ENCODE measurements around the gene PICK1.
"Not testable (repeated sequence)": the region's sequence is repeated elsewhere in the genome, so short reads cannot be mapped to it uniquely, and the experiment has no call there.

Gene PICK1

DNA sequence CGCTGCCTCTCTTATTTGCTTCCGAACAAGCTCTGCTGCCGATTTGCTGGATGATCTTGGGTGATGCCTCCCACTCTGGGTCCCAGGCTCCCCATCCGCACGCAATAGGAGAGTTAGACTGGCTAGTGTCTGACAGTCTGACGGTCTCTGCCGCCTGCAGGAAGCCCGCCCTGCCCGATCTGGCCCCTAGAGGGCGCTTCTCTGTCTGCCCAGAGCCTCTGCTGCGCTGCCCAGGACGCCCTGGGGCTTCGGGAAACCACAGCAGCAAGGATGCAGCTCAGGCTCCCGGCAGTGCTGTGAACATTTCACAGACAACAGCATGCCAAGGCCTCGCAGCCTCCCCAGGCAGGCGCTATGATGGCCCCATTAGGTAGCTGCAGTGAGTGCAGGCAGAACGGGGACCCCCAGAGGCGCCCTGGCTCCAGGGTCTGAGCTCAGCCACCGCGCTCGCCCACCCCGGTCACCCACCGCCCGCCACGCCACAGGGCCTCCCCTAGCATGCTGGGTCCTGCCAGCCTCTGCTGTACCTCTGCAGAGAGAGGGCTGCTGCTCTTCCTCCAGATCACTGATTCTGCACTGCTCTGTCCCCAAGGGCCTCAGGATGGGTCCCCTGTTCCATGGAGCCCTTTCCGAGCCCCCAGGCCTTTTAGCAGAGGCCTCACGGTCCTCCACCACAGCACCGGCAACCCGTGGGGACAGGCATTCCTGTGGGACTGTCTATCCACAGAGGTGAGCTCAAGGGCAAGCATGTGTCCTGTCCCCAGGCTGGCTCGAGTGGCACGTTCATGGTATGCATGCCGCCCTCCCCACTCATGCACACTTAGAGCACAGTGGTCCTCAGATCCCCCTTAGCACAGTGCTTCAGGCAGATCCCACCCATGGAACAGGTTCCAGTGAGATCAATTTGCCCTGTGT, 57.5 kb downstream of the PICK1 start:
- Mint-ChIP-seq H3K27ac (no peak overlapping the region), H3K36me3 (ENCODE audit: low read depth) (peaks cover 18% of the 10 kb centered on the region), H3K27me3 (no peaks in the 10 kb centered on the region), H3K4me1 (ENCODE audit: low read depth) (no peaks in the 10 kb centered on the region), H3K4me3 (no peak overlapping the region), H3K9me3 (no peaks in the 10 kb centered on the region)
- DNase-seq = peak; percentile 87

DNA sequence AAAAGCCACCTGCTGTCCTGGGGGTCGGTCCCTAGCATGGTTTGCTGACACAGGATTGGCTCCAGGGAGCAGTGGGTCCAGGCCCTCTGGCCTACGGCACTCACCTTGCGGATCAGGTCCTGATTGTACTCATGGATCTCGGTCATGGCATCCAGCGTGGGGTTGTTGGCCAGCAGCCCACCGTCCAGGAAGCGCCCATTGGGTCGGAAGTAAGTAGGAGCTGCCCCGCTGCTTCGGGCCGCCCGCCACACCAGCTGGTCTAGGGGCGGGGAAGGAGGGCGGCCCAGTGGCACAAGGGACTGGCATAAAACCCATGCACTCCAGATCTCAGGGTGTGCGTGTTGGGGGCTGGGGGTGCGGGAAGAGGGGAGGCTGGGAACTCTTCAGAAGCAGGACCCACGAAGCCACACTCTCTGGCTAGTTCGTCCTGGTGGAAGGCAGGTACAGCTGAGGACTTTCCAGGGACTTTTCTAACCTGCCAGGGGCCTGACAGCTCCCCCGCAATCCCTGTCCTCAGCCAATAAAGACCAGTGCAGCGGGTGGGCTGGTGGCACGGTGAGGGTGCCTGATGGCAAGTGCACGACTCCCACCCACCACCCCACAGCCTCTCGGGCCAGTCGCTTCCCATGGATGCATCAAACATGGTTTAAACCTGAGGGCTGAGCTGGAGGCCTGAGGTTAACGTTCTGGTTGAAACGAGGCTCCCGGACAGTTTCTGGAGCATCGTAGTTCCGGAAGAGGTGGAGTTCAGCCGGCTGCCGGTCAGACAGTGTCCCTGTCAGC, 58.4 kb downstream of the PICK1 start:
- Mint-ChIP-seq H3K4me1 (ENCODE audit: low read depth) (no peaks in the 10 kb centered on the region), H3K9me3 (no peaks in the 10 kb centered on the region), H3K36me3 (ENCODE audit: low read depth) (peaks cover 18% of the 10 kb centered on the region), H3K27me3 (no peaks in the 10 kb centered on the region), H3K27ac (no peak overlapping the region), H3K4me3 (no peak overlapping the region)
- DNase-seq = no peak

DNA sequence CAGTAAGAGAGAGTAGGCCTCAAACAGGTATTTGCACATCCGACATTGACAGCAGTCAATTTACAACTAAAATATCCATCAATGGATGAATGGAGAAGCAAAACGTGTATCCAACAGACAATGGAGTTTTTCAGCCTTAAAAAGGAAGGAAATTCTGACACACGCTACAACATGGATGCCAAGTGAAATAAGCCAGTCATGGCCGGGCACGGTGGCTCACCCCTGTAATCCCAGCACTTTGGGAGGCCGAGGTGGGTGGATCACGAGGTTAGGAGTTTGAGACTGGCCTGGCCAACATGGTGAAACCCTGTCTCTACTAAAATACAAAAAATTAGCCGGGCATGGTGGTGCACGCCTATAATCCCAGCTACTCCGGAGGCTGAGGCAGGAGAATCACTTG, 60.4 kb downstream of the PICK1 start:
- H3K4me1 Mint-ChIP-seq (ENCODE audit: low read depth); H3K9me3 Mint-ChIP-seq; H3K4me3 Mint-ChIP-seq; H3K27me3 Mint-ChIP-seq; DNase-seq; H3K27ac Mint-ChIP-seq: not testable (repeated sequence)
- peaks cover 18% of the 10 kb centered on the region for H3K36me3 Mint-ChIP-seq (ENCODE audit: low read depth)

DNA sequence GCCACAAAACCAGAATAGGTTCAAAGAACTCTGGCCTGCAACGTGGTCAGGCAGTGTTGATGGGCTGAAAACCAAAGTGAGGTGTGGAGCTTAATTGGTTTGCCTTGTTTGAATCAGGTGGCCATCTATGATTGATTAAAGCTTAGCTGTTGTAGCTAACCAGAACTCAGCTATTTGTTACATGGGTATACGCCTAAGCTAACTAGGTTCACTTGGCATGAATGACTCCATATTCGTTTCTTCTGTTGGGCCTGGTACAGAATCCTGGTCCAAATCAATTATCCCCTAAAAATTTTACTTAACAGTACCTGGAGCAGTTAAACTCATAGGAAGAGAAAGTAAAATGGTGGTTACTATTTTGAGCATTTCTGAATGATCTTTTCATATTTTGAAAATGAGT, 61.0 kb downstream of the PICK1 start:
- Mint-ChIP-seq H3K4me1 (ENCODE audit: low read depth) (no peaks in the 10 kb centered on the region), H3K27ac (no peak overlapping the region)

DNA sequence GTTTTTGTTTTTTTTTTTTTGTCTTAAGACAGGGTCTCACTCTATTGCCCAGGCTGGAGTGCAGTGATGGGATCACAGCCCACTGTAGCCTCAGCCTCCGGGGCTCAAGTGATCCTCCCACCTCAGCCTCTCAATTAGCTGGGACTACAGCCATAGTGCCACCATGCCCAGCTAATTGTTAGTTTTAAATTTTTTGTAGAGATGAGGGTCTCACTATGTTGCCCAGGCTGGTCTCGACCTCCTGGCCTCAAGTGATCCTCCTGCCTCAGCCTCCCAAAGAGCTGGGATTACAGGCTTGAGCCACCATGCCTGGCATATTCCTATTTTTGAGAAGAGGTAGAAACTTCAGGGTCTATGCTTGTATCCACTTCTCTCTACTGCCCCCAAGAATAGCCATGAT, 61.5 kb downstream of the PICK1 start:
- not testable (repeated sequence) for H3K27ac Mint-ChIP-seq; H3K4me3 Mint-ChIP-seq; H3K27me3 Mint-ChIP-seq; H3K4me1 Mint-ChIP-seq (ENCODE audit: low read depth); H3K9me3 Mint-ChIP-seq; DNase-seq
- peaks cover 18% of the 10 kb centered on the region for H3K36me3 Mint-ChIP-seq (ENCODE audit: low read depth)

More for the DNA sequence above, 61.0 kb downstream of the PICK1 start:
- DNase-seq = no peak
- H3K4me3 Mint-ChIP-seq = no peak overlapping the region
- peaks cover 18% of the 10 kb centered on the region for H3K36me3 Mint-ChIP-seq (ENCODE audit: low read depth)
- no peaks in the 10 kb centered on the region for H3K27me3 Mint-ChIP-seq
- no peaks in the 10 kb centered on the region for H3K9me3 Mint-ChIP-seq

DNA sequence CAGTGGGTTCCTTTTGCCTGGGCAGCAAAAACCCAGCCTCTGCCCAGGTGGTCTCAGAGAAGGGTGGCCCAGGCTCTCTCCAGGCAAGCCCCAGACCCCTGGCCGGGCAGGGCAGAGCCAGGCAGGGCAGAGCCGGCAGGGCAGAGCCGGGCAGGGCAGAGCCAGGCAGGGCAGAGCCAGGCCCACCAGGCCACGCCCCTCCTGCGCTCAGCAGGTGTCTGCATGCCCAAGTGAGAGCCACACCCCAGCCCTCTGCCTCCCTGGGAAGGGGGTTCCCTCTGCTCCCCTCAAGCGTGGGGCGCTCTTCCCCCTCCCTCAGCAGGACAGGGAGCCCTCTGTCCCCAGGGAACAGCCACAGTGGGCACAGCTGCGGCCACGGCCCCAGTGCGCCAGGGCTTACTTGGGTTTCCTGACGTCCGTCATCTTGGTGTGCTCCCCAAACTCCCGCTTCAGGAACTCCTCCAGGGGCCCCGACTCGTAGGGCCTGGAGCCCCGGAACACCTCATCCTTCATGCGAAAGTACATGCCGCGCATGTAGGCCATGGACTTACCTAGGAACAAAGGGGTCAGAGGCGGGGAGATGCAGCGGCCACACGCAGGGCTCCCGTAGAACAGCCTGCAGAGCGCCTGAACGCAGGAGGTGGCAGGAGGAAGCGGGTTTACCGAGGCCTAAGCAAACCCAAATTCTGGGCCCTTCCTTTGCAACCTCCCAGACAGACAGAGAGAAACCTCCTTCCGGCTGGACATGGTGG, 63.3 kb downstream of the PICK1 start:
- Mint-ChIP-seq H3K27me3 (no peaks in the 10 kb centered on the region), H3K4me3 (no peak overlapping the region), H3K9me3 (no peaks in the 10 kb centered on the region), H3K4me1 (ENCODE audit: low read depth) (no peaks in the 10 kb centered on the region), H3K27ac (no peak overlapping the region), H3K36me3 (ENCODE audit: low read depth) (peaks cover 12% of the 10 kb centered on the region)
- DNase-seq = no peak

DNA sequence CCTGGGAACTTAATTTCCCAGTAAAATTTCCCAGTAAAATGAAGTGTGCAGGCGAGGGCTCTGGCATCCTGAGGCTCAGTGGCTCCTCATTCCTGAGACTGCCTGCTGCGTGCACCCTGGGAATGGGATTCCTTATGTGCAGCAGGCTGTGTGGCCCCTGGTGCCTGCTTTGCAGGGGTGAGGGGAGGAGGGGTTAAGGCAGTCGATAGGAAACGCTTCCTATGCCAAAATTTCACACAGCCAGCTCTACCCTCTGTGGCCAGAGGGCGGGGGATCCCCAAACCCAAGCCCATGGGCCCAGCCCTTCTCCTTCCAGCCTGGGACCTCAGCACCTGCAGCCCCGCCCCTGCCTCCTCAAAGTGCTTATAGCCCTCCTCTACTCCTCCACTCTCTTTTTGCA, 65.4 kb downstream of the PICK1 start:
- Mint-ChIP-seq H3K27me3 (no peaks in the 10 kb centered on the region), H3K4me3 (no peak overlapping the region), H3K9me3 (no peaks in the 10 kb centered on the region), H3K36me3 (ENCODE audit: low read depth) (peaks cover 21% of the 10 kb centered on the region), H3K4me1 (ENCODE audit: low read depth) (no peaks in the 10 kb centered on the region), H3K27ac (no peak overlapping the region)
- no peak for DNase-seq

DNA sequence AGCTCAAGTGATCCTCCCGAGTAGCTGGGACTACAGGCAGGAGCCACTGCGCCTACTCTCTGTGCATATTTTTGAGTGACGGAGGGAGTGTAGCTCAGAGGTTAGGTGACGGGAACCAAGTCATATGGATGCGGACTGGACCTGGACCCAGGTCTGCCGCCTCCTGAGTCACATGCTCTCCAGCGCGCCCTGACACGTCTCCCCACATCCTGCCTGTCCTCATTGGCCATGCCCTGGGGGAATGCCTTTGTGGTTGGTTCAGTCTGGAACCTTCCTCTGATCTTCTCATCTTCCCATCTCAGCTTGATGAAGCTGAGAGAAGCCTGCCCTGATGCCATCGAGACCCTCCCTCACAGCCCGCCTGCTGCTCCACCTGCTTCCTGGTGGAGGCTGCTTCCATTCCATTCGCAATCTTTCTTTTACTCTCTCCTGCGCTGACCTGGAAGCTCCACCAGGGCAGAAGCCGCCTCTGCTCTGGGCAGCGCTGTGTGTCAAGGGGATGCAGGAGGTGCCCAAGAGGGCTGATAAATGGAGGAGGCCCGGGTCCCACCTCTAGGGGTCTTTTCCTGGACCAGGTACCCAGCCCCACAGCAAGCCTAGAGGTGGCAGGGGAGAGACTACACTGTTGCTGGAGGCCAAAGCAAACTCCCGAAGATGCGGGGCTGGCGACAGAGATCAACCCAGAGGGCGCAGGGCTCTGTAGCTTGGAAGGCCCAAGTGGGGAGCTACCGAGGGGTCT, 67.2 kb downstream of the PICK1 start:
- H3K27me3 Mint-ChIP-seq = no peaks in the 10 kb centered on the region
- no peak for DNase-seq
- H3K4me1 Mint-ChIP-seq (ENCODE audit: low read depth) = no peaks in the 10 kb centered on the region
- H3K4me3 Mint-ChIP-seq = no peak overlapping the region
- H3K9me3 Mint-ChIP-seq = no peaks in the 10 kb centered on the region
- H3K27ac Mint-ChIP-seq = peak overlapping the region; percentile 65
- peaks cover 22% of the 10 kb centered on the region for H3K36me3 Mint-ChIP-seq (ENCODE audit: low read depth)

DNA sequence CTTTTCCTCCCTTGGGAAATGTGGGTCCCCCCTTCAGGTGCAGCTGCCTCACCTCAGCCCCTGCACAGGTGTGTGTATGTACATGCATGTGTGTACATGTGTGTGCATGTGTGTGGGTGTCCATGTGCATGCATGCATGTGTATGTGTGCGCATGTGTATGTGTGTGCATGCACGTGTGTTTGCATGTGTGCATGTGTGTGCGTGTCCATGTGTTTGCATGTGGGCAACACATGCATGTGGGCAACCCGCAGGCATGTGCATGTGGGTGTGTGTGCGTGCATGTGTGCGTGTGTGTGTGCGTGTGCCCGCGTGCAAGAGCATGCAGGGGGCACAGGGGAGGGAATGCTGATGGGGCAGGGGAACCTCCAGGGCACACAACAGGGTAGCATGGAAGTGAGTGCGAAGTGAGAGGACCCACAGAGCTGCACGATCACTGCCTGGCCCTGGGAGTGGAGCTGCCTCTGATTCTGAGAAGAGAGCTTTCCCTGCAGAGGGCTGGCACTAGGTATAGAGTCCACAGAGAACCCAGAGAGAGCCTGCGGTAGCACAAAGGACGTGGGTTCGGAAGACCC, 67.9 kb downstream of the PICK1 start:
- H3K9me3 Mint-ChIP-seq = no peaks in the 10 kb centered on the region
- no peak overlapping the region for H3K4me3 Mint-ChIP-seq
- no peaks in the 10 kb centered on the region for H3K27me3 Mint-ChIP-seq
- DNase-seq = no peak
- H3K27ac Mint-ChIP-seq = no peak overlapping the region
- peaks cover 24% of the 10 kb centered on the region for H3K36me3 Mint-ChIP-seq (ENCODE audit: low read depth)
- no peaks in the 10 kb centered on the region for H3K4me1 Mint-ChIP-seq (ENCODE audit: low read depth)
